22Rv1 (cell line): Measurements from ENCODE around the gene CLNS1A.

ENCODE experiments used
- H3K27ac ChIP-seq: fragments of 450-650 bp; 2 replicates; pipeline ENCODE4 v1.5.1; 2017
- CTCF ChIP-seq: fragments of 450-650 bp; IDR thresholded peaks from 2 replicates; pipeline ENCODE4 v1.5.1; 2017; ENCODE audit warnings: mild to moderate bottlenecking
- ZFX ChIP-seq: fragments of 450-650 bp; IDR thresholded peaks from 2 replicates; pipeline ENCODE4 v1.6.1; 2017; ENCODE audit warnings: antibody characterized with exemption, borderline replicate concordance

Gene CLNS1A

DNA sequence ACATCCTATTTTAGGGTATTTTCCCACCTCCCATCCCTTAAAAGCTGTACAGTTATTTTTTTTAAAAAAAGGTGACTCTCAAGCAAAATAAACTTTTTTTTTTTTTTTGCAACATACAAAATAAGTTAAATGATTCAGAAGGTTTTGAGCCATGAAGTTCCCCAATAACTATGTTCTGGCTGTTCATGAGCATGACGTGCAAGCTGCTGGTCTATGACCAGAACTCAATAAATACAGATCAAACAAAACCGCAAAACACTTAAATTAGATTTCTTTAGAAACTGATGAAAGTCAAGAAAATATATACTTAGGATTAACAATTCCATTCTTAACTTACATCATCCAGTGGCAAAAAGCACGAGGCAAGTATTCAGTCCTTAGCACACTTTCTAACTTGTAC is 24.1 kb upstream of the CLNS1A start:
- no peak for TF ChIP-seq CTCF
- TF ChIP-seq ZFX = no peak

GRCh38 chr11:77660947-77661346 is 23.4 kb upstream of the CLNS1A start:
- H3K27ac ChIP-seq = no peak overlapping the region
- TF ChIP-seq ZFX = no peak
- no peak for TF ChIP-seq CTCF

More for the DNA sequence above, 24.1 kb upstream of the CLNS1A start:
- no peak overlapping the region for H3K27ac ChIP-seq

DNA sequence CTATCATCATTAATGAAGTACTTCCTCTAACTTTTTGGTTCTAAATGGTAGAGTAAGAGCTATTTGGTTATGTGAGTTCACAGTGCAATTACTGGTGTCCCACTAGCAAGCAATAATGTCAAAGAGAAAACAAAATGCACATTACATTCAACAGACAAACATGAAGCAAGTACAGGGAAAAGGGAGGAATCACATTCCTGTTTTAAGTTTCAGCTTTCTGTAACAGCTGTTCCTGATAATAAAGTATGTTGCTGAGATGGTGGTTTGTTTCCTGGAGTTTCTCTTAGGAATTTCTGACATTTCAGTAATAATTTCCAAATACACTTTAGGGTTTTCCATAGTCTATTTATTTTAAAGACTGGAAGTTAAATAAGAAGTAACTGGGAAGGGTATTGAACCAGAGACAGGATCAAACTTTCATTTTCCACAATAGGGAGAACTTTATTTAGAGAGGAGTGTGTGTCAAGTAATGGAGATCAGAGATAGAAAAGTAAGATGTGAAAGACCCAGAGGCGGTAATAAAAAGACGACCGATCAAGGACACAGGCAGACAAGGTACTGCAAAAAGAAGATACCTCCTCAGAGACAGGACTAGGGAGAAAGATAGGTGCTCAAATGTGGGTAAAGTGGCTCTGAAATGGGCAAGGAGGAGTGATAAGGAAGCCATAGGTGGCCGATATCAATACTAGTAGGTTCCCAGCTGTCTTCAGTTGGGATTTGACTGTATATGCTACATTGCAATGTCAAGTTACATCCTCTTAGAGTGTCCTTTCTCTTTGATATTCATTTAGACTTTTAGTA is 20.8 kb upstream of the CLNS1A start:
- TF ChIP-seq ZFX (no peak), CTCF (no peak)
- H3K27ac ChIP-seq = no peak overlapping the region

DNA sequence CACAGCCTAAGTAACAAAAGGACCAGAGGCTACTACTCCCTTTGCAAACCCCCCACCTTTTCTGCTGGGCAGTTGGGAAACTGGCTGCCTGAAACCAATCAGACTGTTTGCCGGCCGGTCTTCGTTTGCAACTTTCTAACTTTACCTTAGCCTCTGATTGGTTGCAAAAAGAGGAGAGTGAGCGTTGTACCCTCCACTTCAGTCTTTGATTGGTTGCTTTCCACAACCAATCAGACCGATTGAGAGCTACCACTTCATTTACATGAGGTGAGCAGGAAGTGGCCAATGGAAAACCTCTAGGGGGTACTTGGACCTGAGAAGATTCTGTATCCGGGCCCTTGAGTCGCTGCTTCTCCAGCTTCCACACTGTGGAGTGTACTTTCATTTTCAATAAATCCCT is 18.8 kb upstream of the CLNS1A start:
- H3K27ac ChIP-seq = no peak overlapping the region
- no peak for TF ChIP-seq CTCF
- TF ChIP-seq ZFX = no peak

DNA sequence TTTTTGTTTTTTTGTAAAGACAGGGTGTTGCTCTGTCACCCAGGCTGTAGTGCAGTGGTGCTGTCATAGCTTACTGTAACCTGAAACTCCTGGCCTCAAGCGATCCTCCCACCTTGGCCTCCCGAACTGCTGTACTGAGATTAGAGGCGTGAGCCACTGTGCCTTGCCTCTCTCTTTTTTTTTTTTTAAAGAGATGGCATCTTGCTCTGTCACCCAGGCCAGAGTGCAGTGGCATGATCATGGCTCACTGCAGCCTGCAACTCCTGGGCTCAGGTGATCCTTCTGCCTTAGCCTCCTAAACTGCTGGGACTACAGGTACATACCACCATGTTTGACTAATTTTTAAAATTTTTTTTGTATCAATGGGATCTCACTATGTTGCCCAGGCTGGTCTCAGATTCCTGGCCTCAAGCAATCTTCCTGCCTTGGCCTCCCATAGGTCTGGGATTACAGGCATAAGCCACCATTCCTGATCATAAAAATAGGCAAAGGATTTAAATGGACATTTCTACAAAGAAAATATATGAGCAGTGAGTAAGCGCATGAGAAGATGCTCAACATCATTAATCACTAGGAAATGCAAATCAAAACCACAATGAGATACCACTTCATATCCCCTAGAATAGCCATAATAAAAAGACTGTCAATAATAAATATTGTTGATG is 17.3 kb upstream of the CLNS1A start:
- TF ChIP-seq ZFX = no peak
- TF ChIP-seq CTCF = no peak
- H3K27ac ChIP-seq = no peak overlapping the region

GRCh38 chr11:77650123-77650522 is 12.5 kb upstream of the CLNS1A start:
- H3K27ac ChIP-seq = no peak overlapping the region
- no peak for TF ChIP-seq CTCF
- TF ChIP-seq ZFX = no peak

DNA sequence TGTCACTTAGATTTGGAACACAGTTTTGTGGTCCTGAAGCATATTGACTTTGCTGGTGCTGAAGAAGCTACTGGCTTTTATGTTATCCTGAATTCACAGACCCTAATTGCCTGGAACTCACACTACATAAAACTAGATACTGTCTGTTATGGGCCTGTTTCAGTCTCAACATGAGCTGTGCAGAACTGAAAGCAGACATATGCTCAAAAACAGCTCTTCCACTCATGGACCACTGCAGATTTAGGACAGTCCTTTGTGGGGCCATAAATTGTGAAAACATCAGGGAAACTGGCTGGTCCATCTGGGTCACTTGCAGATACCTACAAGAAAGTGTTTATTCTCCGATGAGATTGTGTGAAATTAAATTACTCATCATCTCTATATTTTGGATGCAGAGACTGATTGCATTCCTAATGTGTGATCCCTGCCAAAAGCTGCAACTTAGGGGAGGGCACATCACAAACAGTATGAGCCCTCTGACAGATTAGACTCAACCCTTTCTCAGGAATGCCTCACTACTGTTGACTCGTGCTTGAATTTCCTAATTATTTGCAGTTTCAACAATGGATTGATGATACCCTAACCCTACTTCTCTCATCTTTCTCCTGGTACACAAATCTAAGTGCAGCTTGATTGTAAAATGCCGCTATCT is 10.2 kb upstream of the CLNS1A start:
- TF ChIP-seq ZFX (no peak), CTCF (no peak)
- no peak overlapping the region for H3K27ac ChIP-seq
